Embryonic facial prominence (tissue), 1 donor: ENCODE data around the gene USP20.
"Not testable (repeated sequence)": the region's sequence is repeated elsewhere in the genome, so short reads cannot be mapped to it uniquely, and the experiment has no call there.

ENCODE experiments used
- DNase-seq: peaks from one replicate; pipeline ENCODE4 v3.0.0-alpha.2; 2016; ENCODE audit errors: extremely low spot score

Gene USP20

GRCh38 chr9:129835128-129835859 is at the start of gene USP20, which contains the start of gene C9orf78:
TSS of gene USP20 (plus strand) at chr9:129835458. CDS start at chr9:129852556, 17,098 bp downstream.
TSS of gene C9orf78 (minus strand) at chr9:129835275. CDS start at chr9:129835221, 54 bp downstream.
- peak; percentile 93 for DNase-seq

- no peak for DNase-seq
These were observed 49.4 kb upstream of the USP20 start for GRCh38 chr9:129785866-129786265.

DNA sequence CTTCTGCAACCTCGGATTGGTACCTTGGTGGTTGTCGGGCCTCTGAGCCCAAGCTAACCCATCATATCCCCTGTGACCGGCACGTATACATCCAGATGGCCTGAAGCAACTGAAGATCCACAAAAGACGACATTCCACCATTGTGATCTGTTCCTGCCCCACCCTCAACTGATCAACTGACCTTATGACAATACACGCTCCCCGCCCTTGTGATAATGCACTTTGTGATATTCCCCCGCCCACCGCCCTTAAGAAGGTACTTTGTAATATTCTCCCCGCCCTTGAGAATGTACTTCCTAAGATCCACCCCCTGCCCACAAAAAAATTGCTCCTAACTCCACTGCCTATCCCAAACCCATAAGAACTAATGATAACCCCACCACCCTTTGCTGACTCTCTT is 48.8 kb upstream of the USP20 start:
- no peak for DNase-seq

- no peak for DNase-seq
These were observed 40.7 kb upstream of the USP20 start for GRCh38 chr9:129794549-129794948.

DNA sequence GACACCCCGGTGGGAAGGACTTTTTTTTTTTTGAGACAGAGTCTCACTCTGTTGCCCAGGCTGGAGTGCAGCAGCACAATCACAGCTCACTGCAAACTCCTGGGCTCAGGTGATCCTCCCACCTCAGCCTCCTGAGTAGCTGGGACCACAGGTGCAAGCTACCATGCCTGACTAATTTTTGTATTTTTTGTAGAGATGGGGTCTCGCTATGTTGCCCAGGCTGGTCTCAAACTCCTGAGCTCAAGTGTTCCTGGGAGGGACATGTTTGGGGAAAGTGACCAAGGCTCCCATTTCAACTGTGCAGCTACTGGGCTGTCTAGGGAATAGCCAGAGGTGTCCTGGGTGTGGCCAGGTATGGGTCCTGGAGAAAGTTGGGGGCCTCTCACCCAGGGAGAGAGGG is 39.2 kb upstream of the USP20 start:
- DNase-seq = not testable (repeated sequence)

GRCh38 chr9:129798973-129799372 is 36.3 kb upstream of the USP20 start:
- DNase-seq = no peak

GRCh38 chr9:129801504-129801903 is 33.8 kb upstream of the USP20 start:
- DNase-seq = no peak

- peak; percentile 87 for DNase-seq
These were observed 32.2 kb upstream of the USP20 start, which contains the start of gene TOR1B for GRCh38 chr9:129802833-129803675. TSS of gene TOR1B (plus strand) at chr9:129803184. CDS start at chr9:129803213, 29 bp downstream.

GRCh38 chr9:129803676-129804060 is 31.6 kb upstream of the USP20 start:
- no peak for DNase-seq

- DNase-seq = no peak
These were observed 29.2 kb upstream of the USP20 start for GRCh38 chr9:129806061-129806460.

DNA sequence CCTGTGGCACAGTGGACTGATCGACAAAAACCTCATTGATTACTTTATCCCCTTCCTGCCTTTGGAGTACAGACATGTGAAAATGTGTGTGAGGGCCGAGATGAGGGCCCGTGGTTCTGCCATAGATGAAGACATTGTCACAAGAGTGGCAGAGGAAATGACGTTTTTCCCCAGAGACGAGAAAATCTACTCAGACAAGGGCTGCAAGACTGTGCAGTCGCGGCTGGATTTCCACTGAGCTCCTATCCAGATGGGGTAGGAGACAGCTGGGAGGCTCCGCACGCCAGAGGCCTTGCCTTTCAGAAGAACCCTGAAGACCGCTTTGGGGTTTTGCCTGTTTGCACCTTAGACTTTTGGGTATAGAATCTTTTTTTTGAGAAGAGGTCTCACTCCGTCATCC is 25.9 kb upstream of the USP20 start:
- no peak for DNase-seq

DNA sequence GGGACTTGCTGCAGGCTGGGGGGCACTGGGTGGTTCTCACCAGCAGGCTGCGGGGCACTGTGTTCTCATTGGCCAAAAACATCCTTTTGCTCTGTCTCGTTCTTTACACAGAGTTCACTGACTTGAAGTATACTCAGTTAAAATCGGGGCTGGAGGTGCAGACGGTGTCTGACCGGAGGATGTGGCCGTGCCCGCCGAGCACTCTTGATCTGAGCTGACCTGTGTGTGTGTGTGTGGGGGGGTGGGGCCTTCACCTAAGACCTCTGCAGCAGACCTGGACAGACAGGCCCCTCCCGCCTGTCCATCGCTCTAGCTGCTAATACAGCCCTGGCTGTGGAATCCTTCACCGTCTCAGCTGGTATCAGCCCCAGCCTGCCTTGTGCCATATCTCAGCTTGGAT is 25.1 kb upstream of the USP20 start:
- DNase-seq = no peak

DNA sequence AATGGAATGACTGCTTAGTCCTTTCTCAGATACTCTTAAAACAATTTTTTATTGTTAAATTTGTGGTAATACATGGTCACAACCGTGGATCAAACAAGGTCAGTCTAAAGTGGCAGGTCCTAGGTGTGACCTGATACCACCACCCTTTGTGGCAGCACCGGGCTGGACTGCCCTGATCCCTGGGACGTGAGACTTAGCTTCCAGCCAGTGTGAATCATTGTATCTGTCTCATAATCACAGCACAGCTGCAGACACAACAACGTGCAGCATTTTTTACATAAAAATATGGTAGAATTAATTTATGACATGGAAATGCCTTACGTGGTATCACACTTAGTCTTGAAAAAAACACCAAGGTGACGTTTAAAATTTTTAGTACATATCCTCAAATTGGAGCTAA is 24.5 kb upstream of the USP20 start:
- DNase-seq = no peak

DNA sequence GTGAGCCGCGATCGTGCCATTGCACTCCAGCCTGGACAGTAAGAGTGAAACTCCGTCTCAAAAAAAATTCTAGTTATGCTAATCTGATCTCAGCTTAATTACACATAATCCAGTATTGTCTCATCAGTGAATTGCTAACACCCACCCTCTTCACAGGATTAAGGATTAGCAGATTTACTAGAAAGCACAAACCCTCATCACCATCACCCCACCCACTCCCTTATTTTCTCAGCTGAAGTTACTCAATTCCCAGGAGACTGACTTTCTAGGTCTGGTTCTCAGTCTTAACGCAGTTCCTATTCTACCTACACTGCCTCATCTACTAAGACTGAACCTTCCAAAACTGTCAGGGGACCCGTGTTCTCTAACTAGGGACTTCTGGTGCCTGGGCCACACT is 23.3 kb upstream of the USP20 start:
- no peak for DNase-seq

DNA sequence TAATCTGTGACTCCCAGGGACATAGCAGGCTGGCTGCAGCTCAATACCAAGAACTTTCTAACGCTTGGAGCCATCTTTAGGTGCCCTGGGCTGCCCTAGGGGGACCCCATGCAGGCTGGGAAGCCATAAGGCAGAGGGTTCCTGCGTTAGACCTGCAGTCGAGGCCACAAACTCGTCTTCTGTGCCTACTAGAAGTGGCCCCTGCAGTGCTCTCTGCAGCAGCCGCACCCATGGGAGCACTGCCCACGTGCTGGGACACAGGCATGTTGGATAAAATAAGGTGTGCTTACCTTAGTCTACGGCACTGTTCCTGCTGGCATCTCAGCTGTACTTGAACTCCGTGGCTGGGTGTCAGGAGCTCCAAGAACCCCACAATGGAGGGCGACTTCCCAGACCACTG is 22.9 kb upstream of the USP20 start:
- DNase-seq = no peak

- no peak for DNase-seq
These were observed 21.6 kb upstream of the USP20 start for GRCh38 chr9:129813661-129814060.

DNA sequence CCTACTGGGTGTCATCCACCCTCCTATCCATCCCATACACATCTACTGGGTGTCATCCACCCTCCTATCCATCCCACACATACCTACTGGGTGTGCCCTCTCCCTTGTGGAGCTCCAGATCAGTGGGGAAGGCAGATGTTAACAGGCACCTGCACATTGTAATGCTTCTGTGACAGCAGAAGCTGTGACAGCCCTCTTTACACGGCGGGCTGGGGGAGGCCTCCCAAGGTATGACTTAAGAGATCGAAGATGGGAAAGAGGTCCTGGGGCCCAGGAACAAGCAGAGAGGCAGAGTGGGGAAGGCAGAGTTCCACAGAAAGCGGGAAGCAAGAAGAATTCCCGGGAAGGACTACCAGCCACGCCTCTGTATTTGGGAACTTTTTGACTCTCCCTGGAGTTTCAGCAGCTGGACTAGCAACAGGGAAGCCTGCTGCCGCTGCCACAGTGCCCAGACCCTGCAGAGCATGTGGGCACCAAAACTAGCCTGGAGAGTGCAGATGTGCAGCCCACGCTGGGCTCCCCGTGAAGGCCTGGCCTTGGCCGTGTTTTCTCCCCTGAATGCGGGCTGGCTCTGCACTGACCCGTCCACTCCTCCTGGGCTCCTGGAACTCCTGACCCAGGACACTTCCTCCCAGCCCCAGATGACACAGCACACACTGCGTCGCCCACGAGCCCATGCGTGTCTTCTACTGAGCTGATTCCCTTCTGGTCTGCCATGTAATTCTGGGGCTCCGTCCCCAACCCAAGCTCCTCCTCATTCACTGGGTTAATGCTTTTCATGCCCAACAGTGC is 20.6 kb upstream of the USP20 start:
- no peak for DNase-seq

- DNase-seq = no peak
These were observed 20.0 kb upstream of the USP20 start for GRCh38 chr9:129815278-129815677.

- DNase-seq = no peak
These were observed 18.5 kb upstream of the USP20 start for GRCh38 chr9:129816501-129817435.

DNA sequence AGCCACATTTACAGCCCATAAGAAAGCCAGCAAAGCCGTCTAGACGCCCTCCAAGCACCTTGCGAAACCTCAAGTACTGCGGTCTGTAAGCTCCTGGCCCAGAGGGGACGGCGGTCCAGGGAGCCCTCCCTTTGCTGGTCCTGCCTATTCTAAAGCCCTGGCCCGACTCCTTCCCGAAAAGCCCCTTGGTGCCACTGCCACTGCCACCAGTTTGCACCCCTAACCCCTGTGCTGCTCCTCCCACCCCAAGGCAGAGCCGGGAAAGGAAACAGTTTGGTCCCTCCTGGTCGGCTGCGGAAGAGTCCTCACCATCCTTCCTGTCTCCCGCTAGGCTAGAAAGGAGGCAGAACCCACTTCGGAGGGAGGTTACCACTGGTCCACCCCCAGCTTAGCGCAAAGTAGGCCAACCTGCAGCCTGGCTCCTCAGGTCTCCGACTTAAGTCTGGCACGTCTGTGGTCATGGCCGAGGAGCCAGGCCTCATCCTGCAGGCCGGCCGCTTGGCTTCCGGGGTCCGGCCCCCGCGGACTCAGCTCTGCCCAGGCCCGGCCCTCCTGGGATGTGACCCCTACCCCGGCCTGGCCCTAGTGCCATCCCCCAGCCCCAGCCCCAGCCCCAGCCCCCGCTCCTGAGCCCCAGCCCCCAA is 12.2 kb upstream of the USP20 start:
- DNase-seq = no peak
